ENCODE data around the gene RMDN3.

GRCh38 chr15:40750885-40751284 is 4.2 kb downstream of the RMDN3 start:
- TF ChIP-seq CTCF (IDR thresholded peaks at IDR 0.05): no peak
- no peak for TF ChIP-seq POLR2A (IDR thresholded peaks at IDR 0.05)

All from esophagus squamous epithelium (tissue), 4 donors.